Epithelial cell of proximal tubule (primary cell): ENCODE data around the gene PCK1. TPM values are rescaled to one million over a fixed set of nuclear protein-coding genes. Genes with fewer than 3 reads are reported as not detected.

Source experiments
- DNase-seq: peaks from one replicate; pipeline ENCODE4 v3.0.0-alpha.2; 2011; ENCODE audit warnings: low read depth
- H3K4me3 ChIP-seq: 2 replicates; pipeline ENCODE4 v1.5.1; 2011; ENCODE audit warnings: low read depth, mild to moderate bottlenecking, low read length
- total RNA-seq: library from RNA; depleted of rRNA; stranded (reverse); fragments of >200 nt; gene quantifications from 2 replicates; pipeline ENCODE4 v1.2.3, GENCODE V29; 2015
- TF ChIP-seq, protein P1 (sequence below): conservative IDR thresholded peaks from 2 replicates; pipeline ENCODE4 v1.5.1; 2012; ENCODE audit warnings: low read depth, mild to moderate bottlenecking, low read length

Gene PCK1
- total RNA-seq, 1 donor from 2014 or later, result not detected

DNA sequence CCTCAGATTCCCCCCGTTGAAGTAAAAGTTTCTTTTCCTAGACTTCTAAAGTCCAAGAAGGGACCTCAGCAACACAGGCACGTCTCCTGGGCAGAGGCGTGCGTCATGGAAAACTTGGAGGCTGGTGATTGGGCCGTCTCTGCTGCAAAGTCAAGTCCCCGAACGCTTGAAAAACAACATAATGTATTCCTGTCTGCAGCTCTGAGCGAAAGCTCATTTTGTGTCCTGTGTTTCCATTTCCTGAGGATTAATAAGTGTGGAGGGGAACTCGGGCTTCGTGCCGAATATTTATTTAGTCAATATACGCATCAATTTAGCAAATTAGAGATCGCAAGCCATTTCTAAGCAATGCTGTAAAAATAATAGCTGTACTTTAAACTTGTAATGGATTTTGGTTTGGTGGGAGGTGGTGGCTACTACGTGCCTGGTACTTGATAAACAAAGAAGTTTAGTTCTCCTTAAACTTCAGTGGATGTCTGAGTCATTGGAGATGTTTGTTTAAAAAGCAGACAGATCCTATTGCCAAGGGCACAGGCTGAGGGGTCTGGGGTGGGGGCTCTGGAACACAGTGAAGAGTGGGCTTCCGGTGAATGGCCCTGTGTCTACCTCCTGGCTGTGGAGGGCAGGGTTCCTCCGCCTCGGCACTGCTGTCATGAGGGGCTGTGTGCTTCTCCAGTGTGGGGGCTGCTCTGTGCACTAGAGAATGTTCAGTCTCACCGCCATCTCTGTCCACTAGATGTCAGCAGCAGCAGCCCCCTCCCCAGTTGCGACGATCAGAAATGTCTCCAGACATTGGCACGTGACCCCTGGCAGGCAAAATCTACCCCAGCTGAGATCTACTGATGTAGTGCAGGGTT, 21.8 kb downstream of the PCK1 start:
- peak overlapping the region; percentile 3 for H3K4me3 ChIP-seq
- peak; percentile 20 for DNase-seq
- TF ChIP-seq, protein P1, sequence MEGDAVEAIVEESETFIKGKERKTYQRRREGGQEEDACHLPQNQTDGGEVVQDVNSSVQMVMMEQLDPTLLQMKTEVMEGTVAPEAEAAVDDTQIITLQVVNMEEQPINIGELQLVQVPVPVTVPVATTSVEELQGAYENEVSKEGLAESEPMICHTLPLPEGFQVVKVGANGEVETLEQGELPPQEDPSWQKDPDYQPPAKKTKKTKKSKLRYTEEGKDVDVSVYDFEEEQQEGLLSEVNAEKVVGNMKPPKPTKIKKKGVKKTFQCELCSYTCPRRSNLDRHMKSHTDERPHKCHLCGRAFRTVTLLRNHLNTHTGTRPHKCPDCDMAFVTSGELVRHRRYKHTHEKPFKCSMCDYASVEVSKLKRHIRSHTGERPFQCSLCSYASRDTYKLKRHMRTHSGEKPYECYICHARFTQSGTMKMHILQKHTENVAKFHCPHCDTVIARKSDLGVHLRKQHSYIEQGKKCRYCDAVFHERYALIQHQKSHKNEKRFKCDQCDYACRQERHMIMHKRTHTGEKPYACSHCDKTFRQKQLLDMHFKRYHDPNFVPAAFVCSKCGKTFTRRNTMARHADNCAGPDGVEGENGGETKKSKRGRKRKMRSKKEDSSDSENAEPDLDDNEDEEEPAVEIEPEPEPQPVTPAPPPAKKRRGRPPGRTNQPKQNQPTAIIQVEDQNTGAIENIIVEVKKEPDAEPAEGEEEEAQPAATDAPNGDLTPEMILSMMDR, result peak; percentile 59

DNA sequence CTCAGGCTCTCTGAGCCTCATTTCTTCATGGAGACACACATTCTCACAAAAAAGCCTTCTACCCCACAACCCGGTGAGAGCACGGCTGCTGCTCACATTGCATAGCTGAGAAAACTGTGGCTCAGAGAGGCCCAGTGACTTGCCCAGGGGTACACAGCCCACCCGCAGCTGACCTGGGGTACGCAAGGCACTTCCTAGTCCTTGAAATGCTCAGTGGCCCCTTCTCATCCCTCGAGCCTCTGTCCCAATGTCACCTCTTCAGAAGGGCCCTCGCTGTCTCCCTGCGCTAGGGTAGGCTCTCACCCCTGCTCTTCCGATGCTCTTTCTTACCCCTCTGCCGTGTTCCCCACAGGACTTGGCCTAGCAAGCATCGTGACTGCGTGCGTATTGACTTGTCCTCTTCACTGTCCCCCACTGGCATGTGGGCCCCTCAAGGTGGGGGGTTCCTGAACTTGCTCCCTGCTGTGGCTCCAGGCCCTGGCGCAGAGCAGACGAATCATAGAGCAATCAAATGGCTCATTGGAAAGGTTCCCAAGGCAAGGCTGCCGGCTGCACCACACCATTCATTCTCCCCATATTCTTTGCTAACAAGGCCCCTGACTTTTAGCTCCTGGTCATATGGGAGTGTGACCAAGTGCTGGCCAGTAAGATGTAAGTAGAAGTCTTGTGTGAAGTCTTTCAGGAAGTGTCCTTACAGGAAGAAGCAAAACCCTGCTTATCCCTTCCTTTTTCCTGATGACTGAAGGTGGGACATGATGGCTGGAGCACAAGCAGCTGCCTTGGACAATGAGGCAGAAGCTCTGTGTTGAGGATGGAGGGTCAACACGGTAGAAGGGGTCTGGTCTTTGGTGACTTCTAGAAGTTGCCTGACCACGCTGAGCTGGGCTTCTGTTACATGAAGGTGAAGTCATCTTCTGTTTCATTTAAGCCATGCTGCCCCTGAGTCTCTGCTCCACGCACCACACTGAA, 22.7 kb downstream of the PCK1 start:
- no peak overlapping the region for H3K4me3 ChIP-seq
- TF ChIP-seq, protein P1, result no peak
- DNase-seq, result no peak

DNA sequence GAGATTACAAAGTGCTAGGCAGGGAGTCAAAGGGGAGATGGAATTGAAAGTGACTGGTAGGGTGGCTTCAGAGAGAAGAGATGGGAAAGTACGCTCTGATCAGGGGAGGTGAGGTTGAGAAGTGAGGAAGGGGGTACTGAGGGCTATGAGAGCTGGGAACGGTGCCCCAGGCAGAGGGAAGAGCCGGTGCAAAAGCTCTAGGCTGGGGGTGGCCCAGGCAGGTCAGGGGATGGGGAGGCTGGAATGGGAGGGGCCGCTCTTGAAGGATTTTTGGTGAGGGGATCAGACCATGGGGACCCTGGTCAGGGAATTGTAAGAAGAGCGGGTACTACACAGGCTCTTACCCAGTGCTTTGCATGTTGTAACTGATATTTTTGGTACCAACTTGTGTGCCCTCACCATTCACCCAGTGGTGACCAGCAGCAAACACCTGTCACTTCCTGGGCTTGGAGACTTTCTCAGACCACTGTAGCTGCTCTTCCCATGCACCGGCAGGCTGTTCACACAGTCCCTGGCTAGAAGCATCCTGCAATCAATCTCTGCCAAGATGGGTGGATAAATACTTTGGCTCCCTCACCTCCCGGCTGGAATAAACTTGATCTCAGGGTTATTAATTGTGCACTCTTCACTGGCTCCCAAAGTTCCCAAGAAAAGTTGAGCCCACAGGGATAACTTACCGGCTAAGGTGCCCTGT, 24.0 kb downstream of the PCK1 start:
- no peak overlapping the region for H3K4me3 ChIP-seq
- TF ChIP-seq, protein P1, result no peak
- DNase-seq, result no peak

DNA sequence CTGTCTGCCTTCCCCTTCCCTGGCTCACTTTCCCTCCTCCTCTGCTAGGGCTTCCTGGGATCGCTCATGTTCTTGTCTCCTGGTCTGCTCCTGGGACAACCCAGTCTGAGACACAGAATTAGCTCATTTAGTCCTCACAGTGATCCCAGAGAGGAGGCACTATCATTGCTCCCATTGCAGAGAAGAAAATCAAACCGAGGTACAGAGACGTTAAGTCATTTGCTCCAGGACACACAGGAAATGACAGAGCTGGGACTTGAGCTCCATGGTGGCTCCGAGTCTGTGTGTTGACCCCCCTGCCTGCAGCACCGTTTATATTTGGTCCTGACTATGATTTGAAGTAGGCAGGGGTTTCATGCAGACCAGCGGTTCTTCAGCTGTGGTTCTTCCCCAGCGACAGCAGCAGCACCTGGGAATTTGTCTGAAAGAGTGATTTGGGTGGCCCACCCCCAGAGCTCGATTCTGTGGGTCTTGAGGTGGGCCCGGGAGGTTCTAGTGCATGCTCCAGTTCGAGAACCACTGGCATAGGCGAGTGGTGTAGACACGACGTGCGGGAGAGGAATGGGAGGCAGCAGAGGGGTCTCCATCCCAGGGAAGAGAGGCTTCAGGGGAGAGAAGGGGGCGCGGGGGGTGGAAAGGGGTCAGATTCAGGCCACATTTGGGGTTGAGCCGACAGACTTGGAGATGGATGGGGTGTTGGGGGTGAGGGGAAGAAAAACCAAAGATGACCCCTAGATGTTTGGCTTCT, 24.7 kb downstream of the PCK1 start:
- no peak overlapping the region for H3K4me3 ChIP-seq
- no peak for DNase-seq
- TF ChIP-seq, protein P1, result no peak

DNA sequence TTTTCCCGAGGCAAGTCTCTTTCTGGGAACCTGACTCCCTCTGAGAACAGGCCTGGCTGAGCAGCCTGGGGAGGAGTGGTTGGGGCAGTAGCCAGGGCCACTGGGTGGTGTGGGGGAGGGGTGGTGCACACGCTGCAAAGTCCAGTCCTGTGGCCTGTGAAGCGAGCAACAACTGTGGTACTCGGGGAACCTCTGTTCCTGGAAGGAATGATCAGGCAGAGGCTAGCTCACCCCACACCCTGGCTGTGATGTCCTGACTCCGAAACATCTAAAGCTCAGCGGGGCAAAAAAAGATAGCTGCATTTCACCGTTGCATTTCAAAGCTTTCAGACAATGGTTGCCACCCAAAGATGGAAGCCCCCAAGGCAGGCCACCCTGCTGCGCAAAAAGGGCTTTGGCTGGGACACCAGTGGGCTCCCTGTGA, 25.5 kb downstream of the PCK1 start:
- no peak overlapping the region for H3K4me3 ChIP-seq
- DNase-seq, result peak; percentile 12
- TF ChIP-seq, protein P1, result peak; percentile 2

DNA sequence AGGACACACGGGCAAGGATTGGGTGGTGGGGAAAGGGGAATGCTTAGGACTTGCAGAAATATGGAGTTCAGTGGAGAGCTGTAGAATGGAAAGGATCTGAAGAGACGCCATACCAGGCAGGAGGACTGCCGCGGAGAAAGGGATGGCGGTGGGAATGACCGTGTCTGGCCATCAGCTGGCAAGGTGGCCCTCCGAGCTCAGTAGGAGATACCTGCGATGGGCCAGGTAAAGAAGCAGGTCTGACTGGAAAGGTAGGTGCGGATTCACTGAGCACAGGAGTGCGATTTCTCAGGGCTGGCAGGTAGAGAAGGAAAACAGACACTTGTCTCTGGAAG, 26.0 kb downstream of the PCK1 start:
- TF ChIP-seq, protein P1, result no peak
- DNase-seq, result no peak
- no peak overlapping the region for H3K4me3 ChIP-seq
